ENCODE results near the gene CPZ. TPM values are rescaled to one million over a fixed set of nuclear protein-coding genes. Genes with fewer than 3 reads are reported as not detected.
A peak's percentile ranks its signal among the peaks of the same experiment; 100 is the strongest.

The CPZ gene
- total RNA-seq, 2 donors from 2014 or later: 5.3 to 15.6 TPM

- intact Hi-C loops (cut with DNase I): no loop called here
- DNase-seq (ENCODE audit: low spot score): peak; percentile 62
These were observed 63.0 kb downstream of the CPZ start for GRCh38 chr4:8655411-8656184.

- peak; percentile 74 for DNase-seq (ENCODE audit: low spot score)
These were observed 63.6 kb downstream of the CPZ start for GRCh38 chr4:8656185-8656517.

GRCh38 chr4:8656711-8657380 is 64.3 kb downstream of the CPZ start:
- intact Hi-C loops (cut with DNase I): no loop called here
- DNase-seq (ENCODE audit: low spot score): no peak

More at GRCh38 chr4:8656185-8656517, 63.6 kb downstream of the CPZ start:
- intact Hi-C loops (cut with DNase I): no loop called here

- intact Hi-C loops (cut with DNase I): no loop called here
- peak; percentile 73 for DNase-seq (ENCODE audit: low spot score)
These were observed 65.0 kb downstream of the CPZ start for GRCh38 chr4:8657381-8658088.

GRCh38 chr4:8662776-8663175 is 70.2 kb downstream of the CPZ start:
- intact Hi-C loops (cut with DNase I): no loop called here
- peak; percentile 46 for DNase-seq (ENCODE audit: low spot score)

GRCh38 chr4:8664031-8664805 is 71.7 kb downstream of the CPZ start:
- peak; percentile 55 for DNase-seq (ENCODE audit: low spot score)
- intact Hi-C loops (cut with DNase I): no loop called here

GRCh38 chr4:8664976-8665375 is 72.4 kb downstream of the CPZ start:
- peak; percentile 23 for DNase-seq (ENCODE audit: low spot score)
- intact Hi-C loops (cut with DNase I): no loop called here

- DNase-seq (ENCODE audit: low spot score): peak; percentile 47
- intact Hi-C loops (cut with DNase I): no loop called here
These were observed 73.1 kb downstream of the CPZ start for GRCh38 chr4:8665406-8666360.

GRCh38 chr4:8666581-8666980 is 74.0 kb downstream of the CPZ start:
- peak; percentile 38 for DNase-seq (ENCODE audit: low spot score)
- intact Hi-C loops (cut with DNase I): no loop called here

Other genes starting within 250 kb of the CPZ start
- 10 to 100 TPM; 29.7 to 36.8 TPM for gene ACOX3, start 152.0 kb upstream of the CPZ start, total RNA-seq
- gene TRMT44, start 152.0 kb upstream of the CPZ start, total RNA-seq: 10 to 100 TPM; 14.2 to 15.5 TPM
- under 1 TPM; 0.09 to 0.10 TPM for gene GPR78, start 12.4 kb upstream of the CPZ start, total RNA-seq

All from posterior vena cava (tissue), 2 donors.